OCI-LY3 (cell line): ENCODE measurements around the gene GCK.

Source experiments
- H2AFZ ChIP-seq: fragments of 200-600, 300-600 bp; shearing (Covaris generic); 2 replicates; pipeline ENCODE4 v1.6.0; 2014; ENCODE audit warnings: antibody characterized with exemption, low read depth, low read length
- H3K27ac ChIP-seq: fragments of 200-600, 300-600 bp; sonication (generic); 2 replicates; pipeline ENCODE4 v1.5.1; 2014; ENCODE audit warnings: mild to moderate bottlenecking, low read length, moderate library complexity, mixed read lengths
- H3K27me3 ChIP-seq: fragments of 200-600, 300-600 bp; sonication (generic); 2 replicates; pipeline ENCODE4 v1.6.1; 2014; ENCODE audit warnings: low read depth, low read length, mixed read lengths
- H3K36me3 ChIP-seq: fragments of 200-600, 300-600 bp; sonication (generic); replicated peaks from 2 replicates; pipeline ENCODE3; 2014; ENCODE audit warnings: low read depth, low read length, mixed read lengths
- H3K4me1 ChIP-seq: fragments of 300-600, 200-600 bp; sonication (generic); 2 replicates; pipeline ENCODE4 v1.6.1; 2014; ENCODE audit warnings: low read length, mixed read lengths
- H3K4me2 ChIP-seq: fragments of 200-600, 300-600 bp; sonication (generic); 2 replicates; pipeline ENCODE4 v1.6.1; 2014; ENCODE audit warnings: low read length, mixed read lengths
- H3K4me3 ChIP-seq: fragments of 300-600, 200-600 bp; sonication (generic); 2 replicates; pipeline ENCODE4 v1.5.1; 2014; ENCODE audit warnings: antibody characterized with exemption, mild to moderate bottlenecking, low read length, moderate library complexity
- H3K79me2 ChIP-seq: fragments of 300-600, 200-600 bp; shearing (Covaris generic); 2 replicates; pipeline ENCODE4 v1.6.1; 2014; ENCODE audit warnings: mild to moderate bottlenecking, low read length, mixed read lengths
- H3K9ac ChIP-seq: fragments of 300-600, 200-600 bp; shearing (Covaris generic); 2 replicates; pipeline ENCODE4 v1.6.0; 2014; ENCODE audit warnings: mild to moderate bottlenecking, low read length, moderate library complexity
- H3K9me3 ChIP-seq: fragments of 200-600, 300-600 bp; shearing (Covaris generic); 2 replicates; pipeline ENCODE4 v1.6.1; 2014; ENCODE audit warnings: low read length, mixed read lengths; ENCODE audit not compliant: insufficient read depth
- H4K20me1 ChIP-seq: fragments of 200-600, 300-600 bp; sonication (generic); 2 replicates; pipeline ENCODE4 v1.6.1; 2016; ENCODE audit warnings: low read length, mixed read lengths; ENCODE audit not compliant: insufficient read depth
- EZH2phosphoT487 ChIP-seq: fragments of 200-600 bp; shearing (Covaris generic); IDR thresholded peaks from 2 replicates; pipeline ENCODE4 v1.6.1; 2018; ENCODE audit warnings: antibody characterized with exemption, mixed run types, low read depth
- TF ChIP-seq, protein P1 (sequence below): fragments of 200-600, 300-600 bp; sonication (generic); IDR thresholded peaks from 2 replicates; pipeline ENCODE4 v1.5.1; 2014; ENCODE audit warnings: antibody characterized with exemption, low read length, low read depth

The GCK gene

DNA sequence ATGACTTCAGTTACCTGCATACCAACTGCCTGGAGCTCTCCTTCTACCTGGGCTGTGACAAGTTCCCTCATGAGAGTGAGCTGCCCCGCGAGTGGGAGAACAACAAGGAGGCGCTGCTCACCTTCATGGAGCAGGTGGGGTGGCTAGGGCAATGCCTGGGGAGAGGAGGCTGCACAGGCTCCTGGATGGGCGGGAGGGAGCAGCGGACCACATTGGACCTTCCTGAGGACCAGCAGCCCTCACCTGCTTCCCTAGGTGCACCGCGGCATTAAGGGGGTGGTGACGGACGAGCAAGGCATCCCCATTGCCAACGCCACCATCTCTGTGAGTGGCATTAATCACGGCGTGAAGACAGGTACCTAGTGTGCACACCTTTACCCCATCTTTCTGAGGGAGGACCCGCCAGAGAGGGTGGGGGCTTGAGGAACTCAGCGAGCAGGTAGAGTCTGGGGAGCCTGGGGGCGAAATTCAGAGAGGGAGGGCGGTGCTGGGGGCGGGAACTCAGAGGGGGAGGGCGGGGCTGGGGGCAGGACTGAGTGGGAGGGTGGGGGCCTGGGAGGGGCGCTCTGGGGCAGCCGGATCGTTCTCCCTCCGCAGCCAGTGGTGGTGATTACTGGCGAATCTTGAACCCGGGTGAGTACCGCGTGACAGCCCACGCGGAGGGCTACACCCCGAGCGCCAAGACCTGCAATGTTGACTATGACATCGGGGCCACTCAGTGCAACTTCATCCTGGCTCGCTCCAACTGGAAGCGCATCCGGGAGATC lies 76.1 kb downstream of the GCK start:
- Histone ChIP-seq H3K9ac (no peak overlapping the region), H3K27me3 (no peaks in the 10 kb centered on the region), H2AFZ (no peak overlapping the region), H3K4me3 (no peak overlapping the region), H3K27ac (no peak overlapping the region), H3K9me3 (no peaks in the 10 kb centered on the region), H3K79me2 (peaks cover 3% of the 10 kb centered on the region; the same call in 1 of the 2 replicates), H3K36me3 (peaks cover 26% of the 10 kb centered on the region), H4K20me1 (0 out of 2 replicates have a peak, but pooled peaks cover 2% of the 10 kb centered on the region), H3K4me2 (no peak overlapping the region), H3K4me1 (no peaks in the 10 kb centered on the region)
- no peak for TF ChIP-seq EZH2phosphoT487
- TF ChIP-seq, protein P1, sequence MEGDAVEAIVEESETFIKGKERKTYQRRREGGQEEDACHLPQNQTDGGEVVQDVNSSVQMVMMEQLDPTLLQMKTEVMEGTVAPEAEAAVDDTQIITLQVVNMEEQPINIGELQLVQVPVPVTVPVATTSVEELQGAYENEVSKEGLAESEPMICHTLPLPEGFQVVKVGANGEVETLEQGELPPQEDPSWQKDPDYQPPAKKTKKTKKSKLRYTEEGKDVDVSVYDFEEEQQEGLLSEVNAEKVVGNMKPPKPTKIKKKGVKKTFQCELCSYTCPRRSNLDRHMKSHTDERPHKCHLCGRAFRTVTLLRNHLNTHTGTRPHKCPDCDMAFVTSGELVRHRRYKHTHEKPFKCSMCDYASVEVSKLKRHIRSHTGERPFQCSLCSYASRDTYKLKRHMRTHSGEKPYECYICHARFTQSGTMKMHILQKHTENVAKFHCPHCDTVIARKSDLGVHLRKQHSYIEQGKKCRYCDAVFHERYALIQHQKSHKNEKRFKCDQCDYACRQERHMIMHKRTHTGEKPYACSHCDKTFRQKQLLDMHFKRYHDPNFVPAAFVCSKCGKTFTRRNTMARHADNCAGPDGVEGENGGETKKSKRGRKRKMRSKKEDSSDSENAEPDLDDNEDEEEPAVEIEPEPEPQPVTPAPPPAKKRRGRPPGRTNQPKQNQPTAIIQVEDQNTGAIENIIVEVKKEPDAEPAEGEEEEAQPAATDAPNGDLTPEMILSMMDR = no peak

DNA sequence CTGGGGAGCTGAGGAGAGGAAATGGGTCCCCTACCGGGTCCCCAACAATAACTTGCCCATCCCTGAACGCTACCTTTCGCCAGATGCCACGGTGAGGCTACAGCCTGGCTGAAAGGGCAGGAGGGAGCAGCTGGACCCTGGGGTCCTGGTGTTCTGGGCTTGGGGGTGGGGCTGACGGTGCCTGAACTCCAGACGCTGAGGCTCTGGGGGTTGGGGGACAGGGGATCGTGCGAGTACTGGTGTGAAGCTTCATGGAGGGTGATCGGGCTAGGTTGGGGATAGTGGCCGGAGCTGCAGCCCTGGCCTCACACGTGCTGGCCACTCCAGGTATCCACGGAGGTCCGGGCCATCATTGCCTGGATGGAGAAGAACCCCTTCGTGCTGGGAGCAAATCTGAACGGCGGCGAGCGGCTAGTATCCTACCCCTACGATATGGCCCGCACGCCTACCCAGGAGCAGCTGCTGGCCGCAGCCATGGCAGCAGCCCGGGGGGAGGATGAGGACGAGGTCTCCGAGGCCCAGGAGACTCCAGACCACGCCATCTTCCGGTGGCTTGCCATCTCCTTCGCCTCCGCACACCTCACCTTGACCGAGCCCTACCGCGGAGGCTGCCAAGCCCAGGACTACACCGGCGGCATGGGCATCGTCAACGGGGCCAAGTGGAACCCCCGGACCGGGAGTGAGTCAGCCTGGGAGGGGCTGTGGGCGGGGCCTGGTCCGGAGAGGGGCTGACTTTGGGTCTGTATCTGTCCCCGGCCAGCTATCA lies 76.8 kb downstream of the GCK start:
- Histone ChIP-seq H3K27ac (no peak overlapping the region), H3K36me3 (peaks cover 19% of the 10 kb centered on the region), H3K9me3 (no peaks in the 10 kb centered on the region), H3K27me3 (no peaks in the 10 kb centered on the region), H2AFZ (no peak overlapping the region), H4K20me1 (no peaks in the 10 kb centered on the region), H3K79me2 (no peaks in the 10 kb centered on the region), H3K4me2 (no peak overlapping the region), H3K4me1 (no peaks in the 10 kb centered on the region), H3K4me3 (no peak overlapping the region), H3K9ac (no peak overlapping the region)
- TF ChIP-seq, protein P1 = no peak
- no peak for TF ChIP-seq EZH2phosphoT487

DNA sequence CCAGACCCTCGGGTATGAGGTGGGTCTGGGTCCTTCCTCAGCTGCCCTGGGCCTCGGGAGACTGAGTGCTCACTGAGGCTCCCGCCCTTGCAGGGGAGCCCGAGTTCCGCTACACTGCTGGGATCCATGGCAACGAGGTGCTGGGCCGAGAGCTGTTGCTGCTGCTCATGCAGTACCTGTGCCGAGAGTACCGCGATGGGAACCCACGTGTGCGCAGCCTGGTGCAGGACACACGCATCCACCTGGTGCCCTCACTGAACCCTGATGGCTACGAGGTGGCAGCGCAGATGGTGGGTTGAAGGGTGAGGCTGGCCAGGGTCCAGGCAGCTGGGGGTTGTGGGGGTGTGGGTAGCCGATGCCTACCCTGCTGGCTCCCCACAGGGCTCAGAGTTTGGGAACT lies 77.5 kb downstream of the GCK start:
- no peaks in the 10 kb centered on the region for H4K20me1 ChIP-seq
- TF ChIP-seq, protein P1 = no peak
- no peak for TF ChIP-seq EZH2phosphoT487
- no peak overlapping the region for H3K9ac ChIP-seq
- no peak overlapping the region for H2AFZ ChIP-seq
- H3K4me3 ChIP-seq = no peak overlapping the region
- no peaks in the 10 kb centered on the region for H3K9me3 ChIP-seq
- no peaks in the 10 kb centered on the region for H3K79me2 ChIP-seq
- no peaks in the 10 kb centered on the region for H3K4me1 ChIP-seq
- H3K36me3 ChIP-seq = peaks cover 12% of the 10 kb centered on the region
- H3K27ac ChIP-seq = no peak overlapping the region
- no peak overlapping the region for H3K4me2 ChIP-seq
- H3K27me3 ChIP-seq = no peaks in the 10 kb centered on the region

DNA sequence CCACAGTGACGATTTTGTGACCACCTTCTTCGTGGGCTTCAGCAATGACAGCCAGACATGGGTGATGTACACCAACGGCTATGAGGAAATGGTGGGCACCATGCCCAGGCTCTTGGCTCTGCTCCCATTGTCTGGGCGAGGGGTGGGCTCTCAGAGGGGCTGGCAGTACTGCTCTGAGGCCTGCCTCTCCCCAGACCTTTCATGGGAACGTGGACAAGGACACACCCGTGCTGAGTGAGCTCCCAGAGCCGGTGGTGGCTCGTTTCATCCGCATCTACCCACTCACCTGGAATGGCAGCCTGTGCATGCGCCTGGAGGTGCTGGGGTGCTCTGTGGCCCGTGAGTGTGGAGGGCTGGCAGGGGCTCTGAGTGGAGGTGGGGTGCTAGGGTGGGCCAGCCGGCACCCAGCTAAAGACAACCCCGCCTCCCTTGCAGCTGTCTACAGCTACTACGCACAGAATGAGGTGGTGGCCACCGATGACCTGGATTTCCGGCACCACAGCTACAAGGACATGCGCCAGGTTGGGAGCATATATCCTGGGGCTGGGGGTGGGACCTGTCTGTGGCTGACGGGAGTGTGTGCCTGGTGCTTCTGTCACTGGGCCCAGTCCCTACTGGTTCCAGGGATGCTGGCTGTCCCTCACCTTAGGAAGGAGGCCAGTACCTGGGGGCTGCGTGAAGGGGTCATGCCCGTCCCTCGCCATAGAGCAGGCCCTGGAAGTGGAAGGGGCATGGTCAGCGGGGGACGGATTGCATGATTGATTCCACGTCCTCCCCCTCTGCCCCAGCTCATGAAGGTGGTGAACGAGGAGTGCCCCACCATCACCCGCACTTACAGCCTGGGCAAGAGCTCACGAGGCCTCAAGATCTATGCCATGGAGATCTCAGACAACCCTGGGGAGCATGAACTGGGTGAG lies 78.3 kb downstream of the GCK start:
- H3K36me3 ChIP-seq = peaks cover 12% of the 10 kb centered on the region
- H3K4me2 ChIP-seq = no peak overlapping the region
- H3K9ac ChIP-seq = no peak overlapping the region
- H2AFZ ChIP-seq = no peak overlapping the region
- no peaks in the 10 kb centered on the region for H3K9me3 ChIP-seq
- H3K4me1 ChIP-seq = 0 out of 2 replicates have a peak, but pooled peaks cover 2% of the 10 kb centered on the region
- no peaks in the 10 kb centered on the region for H3K79me2 ChIP-seq
- H3K27me3 ChIP-seq = no peaks in the 10 kb centered on the region
- no peaks in the 10 kb centered on the region for H4K20me1 ChIP-seq
- H3K27ac ChIP-seq = no peak overlapping the region
- TF ChIP-seq, protein P1 = no peak
- no peak for TF ChIP-seq EZH2phosphoT487
- no peak overlapping the region for H3K4me3 ChIP-seq
